NCI-H1105 (cell line): Measurements from ENCODE around the gene GBX2.
A peak's percentile ranks its signal among the peaks of the same experiment; 100 is the strongest.

Source experiments
- DNase-seq: peaks from one replicate; lab custom pipeline; 2025; lab: John Stamatoyannopoulos, UW

The GBX2 gene

DNA sequence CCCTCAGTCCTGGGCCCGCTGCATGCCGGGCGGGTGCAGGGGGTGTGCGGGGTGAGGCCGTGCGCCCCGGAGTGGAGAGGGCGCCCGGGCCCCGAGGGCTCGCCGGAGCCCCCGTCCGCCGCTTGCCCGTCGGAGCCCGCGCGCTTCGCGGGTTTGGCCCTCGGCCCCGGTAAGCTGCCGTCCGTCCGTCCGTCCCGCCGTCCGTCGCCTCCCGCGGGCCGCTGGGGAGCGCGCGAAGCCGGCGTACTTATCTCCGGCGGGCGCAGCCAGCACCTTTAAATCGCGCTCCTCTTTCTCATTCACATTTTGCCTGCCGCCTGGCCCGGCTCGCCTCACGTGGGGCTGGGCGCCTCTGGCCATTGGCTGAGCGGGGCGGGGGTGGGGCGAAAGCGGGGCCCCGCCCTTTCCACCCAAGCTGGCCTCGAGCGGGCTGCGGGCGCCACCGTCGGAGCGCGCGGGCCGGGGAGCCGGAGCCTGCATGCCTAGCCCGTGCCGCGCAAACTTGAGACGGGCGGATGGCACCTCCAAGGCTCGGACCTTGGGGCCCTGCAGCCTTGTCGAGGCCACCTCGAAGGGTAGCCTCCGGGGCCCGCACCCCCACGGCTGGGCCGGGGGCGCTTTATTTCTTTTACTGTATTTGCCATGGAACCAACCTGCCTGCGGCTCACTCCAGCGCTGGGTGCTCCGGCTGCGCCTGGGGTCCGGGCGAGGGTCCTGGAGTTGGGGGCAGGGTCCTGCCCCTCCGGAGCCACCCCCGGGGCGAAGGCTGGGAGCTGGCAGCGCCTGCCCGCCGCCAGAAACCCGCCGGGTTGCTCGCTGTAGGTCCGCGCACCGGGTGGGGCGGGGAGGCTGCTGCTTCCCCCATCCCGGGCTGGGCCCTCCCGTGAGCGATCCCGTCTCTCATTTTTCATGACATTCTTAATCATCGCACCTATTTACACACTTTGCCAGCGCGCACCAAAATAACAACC lies at the start of gene GBX2:
Gene GBX2, minus strand, starts transcription at position 277 of the 971 bp plus-strand sequence. CDS start 415 bp downstream, outside the sequence.
- DNase-seq = peak; percentile 78

DNA sequence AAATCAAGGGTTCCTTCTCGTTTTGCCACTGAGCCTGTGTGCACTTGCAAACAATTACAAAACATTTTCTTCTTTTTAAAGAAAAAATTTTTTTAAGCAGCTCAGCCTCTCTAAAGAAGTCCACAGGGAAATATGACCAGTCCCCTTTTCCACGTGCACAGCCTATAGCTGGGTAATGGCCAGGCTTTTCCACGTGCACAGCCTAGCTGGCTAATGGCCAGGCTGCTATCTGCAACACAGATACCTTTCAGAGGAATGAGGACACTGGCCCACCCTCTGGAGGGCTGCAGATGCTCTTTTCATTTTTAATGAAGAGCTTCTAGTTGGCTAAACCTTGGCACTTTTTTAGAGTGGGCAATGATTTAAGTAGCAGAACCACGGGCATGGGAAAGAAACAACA lies 49.7 kb upstream of the GBX2 start:
- DNase-seq = no peak

DNA sequence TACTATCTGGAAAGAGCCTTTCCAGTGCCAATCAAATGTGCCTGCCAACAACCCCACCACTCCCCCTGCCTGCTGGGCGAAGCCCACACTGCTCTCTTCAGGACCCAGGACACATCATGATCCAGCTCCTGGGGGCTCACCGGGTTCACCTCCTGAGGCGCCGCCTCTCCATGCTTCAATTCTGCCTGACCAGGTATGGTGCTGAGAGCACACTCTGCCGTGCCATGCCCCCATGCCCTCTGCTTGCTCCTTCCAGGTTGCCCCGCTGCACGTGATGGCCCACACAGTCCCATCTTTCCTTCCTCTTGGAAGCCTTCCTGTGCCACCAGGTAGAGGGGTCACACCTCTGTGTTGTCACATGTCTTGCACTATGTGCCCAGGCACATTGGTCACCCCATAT lies 48.5 kb upstream of the GBX2 start:
- no peak for DNase-seq

DNA sequence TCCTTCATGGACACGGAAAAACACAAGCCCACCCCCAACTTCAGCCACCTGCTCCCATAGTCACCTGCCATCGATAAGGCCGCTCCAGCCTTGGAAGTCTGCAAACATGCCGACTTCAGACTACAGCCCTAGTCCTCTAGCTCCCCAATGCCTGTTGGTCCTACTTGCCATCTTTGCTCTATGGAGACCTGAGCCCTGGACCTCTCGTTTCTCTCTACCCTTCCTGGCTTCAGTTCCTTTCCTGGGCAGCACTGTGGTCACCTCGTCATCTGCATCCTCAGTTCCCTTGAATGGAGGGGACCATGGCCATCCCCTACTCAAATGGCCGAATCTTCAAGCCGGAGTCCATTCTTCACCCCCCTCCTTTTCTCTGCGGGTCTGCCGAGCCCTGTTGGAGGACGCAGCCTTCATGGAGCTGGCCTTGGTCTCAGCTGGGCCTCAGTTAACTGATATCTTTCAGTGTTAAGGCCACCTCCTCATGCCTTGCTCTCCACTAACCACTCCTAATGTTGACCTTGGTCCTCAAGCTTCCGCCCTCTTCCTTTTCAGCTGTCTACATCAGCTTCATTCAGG lies 47.7 kb upstream of the GBX2 start:
- no peak for DNase-seq

DNA sequence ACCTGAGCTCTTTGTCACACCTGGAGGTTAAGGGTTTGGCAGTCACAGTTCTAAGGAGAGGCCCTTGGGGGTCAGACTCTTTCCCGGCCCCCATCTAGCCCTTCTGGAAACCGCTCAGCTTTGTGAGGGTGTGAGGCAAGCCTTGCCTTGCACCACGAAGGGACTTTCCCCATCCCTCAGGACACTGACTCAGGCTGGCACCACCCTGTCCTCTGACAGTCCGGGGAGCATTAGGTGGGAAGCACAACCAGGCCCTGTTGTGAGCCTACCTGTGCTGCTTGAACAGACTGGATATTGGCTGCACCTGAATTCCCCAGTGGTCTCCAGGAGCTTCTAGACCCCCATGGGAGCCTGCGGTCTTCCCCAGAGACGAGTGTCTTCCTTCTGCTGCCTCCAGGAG lies 47.0 kb upstream of the GBX2 start:
- no peak for DNase-seq

DNA sequence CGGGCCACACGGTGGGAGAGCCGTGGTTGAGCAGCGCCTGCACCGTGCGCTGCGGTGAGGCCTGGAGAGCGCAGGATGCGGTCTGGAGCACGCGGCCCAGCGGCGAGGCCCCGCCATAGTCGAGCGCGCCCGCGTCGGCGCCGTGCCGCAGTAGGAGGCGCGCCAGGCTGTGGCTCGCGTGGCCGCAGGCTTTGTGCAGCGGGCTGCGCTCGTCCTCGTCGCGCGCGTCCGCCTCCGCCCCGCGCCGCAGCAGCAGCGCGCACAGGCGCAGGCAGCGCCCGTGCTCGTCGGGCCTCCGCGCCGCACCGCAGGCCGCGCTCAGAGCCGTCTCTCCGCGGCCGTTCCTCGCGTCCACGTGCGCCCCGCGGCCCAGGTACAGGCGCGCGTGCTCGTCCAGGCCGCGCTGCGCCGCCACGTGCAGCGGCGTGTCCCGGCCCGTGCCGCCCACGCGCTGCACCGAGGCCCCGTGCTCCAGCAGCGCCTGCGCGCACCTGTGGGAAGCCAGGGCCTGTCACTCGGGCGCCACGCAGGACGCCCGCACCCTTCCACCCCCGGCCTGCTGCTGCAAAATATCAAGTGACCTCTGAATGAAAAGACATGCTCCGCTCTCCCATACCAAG lies 46.3 kb upstream of the GBX2 start:
- DNase-seq = no peak

- no peak for DNase-seq
Measured at GRCh38 chr2:236211296-236211695, 43.1 kb upstream of the GBX2 start.

DNA sequence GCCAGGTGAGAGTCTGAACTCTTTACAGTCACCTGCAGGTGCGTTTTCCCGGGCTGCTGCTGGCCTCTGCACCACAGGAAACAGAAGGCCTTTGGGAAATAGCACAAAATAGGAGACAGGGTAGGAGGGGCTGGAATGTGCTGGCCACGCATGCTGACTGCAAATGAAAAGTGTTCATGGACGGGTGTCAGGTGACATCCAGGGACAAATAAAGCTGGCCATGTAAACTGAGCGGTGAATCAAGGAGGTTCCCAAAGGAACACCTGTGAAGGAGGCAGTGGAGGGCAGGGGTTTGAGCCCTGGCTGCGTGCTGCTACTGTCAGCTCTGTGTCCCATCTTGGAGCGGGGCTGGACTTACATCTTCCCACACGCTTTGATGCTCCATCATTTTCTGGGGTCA lies 42.4 kb upstream of the GBX2 start:
- DNase-seq = no peak

- no peak for DNase-seq
Measured at GRCh38 chr2:236209996-236210395, 41.8 kb upstream of the GBX2 start.

DNA sequence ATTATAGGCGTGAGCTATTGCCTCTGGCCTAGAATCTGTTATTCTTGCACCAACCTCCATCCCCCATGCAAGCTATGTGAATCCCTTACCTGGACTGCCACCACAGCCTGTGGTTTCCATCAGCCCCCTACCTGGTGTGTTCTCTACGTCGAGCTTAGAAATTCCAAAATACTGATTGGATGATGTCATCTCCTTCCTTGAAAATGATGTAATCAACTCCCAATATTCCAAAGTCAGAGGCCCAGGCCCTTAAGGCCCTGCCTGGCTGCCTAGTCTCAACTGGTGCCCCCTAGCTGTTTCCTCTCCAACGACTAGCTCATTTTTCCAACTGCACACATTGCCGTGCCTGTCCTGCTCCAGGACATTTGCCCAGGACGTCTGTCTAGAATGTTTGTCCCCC lies 41.3 kb upstream of the GBX2 start:
- no peak for DNase-seq

DNA sequence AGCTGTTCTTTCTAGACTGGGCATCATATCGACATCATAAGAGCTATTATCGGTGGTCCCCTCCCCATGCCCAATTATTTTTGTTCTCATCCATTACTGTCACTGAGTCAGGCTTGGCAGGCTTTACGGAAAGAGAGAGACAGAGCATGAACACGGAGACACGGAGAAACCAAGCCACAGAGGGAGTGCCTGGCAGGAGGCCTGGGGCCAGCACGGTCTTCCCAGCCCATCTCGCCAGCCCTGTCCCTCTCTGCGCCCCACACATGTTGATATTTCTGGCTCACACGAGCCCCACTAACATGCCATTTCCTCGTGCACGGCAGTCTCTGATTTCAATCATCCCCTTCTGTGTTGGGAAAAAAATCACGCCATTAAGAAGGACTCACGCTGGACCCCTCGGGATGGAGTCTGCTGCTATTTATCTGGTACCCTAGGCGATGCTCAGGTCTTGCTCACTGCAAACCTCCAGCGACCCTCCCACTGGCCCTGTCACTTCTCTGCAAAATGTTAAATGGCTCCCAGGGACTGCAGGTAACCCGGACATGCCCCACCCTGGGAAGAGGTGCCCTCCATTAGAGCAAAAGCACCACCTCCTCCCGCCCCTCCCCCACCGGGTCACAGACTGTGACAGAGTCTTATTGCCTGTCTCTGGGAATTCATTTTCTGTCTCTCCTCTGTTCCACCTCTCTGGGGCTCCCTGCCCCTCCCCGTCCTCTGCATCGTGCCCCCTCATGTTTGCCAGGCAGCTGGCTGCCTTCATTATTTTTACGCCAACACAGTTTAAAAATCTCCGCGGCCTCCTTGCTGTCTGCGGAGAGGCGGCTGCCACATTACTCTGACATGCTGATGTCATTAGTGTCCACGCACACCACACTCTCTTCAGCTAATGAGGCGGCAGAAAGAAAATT lies 40.1 kb upstream of the GBX2 start:
- DNase-seq = no peak

GRCh38 chr2:236207472-236207871 lies 39.3 kb upstream of the GBX2 start:
- DNase-seq = no peak

GRCh38 chr2:236205867-236206645 lies 37.9 kb upstream of the GBX2 start:
- DNase-seq = no peak

- no peak for DNase-seq
Measured at GRCh38 chr2:236204953-236205352, 36.8 kb upstream of the GBX2 start.

DNA sequence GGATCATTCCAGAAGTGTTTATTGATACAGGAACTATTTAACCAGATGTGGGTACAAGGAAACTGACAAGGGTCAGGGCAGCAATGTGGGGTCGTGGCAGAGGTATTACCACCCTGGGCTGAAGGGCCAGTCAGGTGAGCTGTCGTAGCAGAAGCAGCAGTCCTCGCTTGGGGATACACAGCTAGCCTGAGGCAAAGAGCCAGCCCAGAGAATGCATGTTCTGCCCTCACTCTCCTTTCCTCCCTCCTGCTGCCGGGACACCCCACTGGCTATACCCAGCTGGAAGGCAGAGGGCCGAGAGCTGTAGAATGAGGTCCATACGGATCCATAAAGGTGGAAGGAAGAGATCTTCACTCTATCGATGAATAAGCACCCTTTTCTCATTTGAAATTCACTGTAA lies 32.2 kb upstream of the GBX2 start:
- no peak for DNase-seq

GRCh38 chr2:236196366-236196765 lies 28.2 kb upstream of the GBX2 start:
- DNase-seq = no peak

GRCh38 chr2:236195726-236196125 lies 27.5 kb upstream of the GBX2 start:
- DNase-seq = no peak

DNA sequence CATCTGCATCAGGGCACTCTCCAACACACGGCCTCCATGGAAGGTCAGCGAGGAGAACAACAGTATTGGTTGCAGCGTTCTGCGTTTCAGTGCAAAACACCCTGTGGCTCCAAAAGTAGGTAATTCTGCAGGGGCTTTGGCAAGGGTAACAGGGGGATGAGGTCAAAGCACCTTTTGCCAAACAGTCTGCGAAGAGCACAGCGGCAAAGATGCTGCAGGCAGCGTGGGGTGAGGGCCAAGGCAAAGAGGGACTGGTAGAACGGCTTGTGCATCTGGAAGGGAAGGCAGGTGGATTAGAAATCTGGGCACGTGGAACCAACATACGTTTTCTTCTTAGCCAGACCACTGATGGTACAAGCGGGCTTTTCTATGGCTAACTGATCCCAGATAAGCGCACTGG lies 26.6 kb upstream of the GBX2 start:
- DNase-seq = no peak

DNA sequence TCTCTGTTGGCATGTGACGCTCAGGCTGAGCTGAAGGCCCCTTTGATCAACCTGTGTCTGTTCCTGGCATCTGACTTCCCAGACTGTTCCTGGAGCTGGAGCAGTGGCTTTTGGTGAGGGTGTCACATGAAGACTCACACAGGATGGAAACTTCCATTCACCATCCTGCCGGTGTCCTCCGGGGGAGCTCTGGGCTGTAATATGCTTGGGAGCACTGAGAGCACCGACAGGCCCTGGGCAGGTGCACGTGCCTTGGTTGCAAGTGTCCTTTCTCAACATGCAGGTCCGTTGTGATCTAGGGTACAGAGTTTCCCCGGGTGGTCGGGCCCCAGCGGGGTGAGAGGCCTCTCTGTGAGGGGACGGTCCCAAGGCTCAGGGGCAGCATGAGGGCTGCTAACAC lies 24.8 kb upstream of the GBX2 start:
- no peak for DNase-seq

- no peak for DNase-seq
Measured at GRCh38 chr2:236190674-236191073, 22.5 kb upstream of the GBX2 start.

DNA sequence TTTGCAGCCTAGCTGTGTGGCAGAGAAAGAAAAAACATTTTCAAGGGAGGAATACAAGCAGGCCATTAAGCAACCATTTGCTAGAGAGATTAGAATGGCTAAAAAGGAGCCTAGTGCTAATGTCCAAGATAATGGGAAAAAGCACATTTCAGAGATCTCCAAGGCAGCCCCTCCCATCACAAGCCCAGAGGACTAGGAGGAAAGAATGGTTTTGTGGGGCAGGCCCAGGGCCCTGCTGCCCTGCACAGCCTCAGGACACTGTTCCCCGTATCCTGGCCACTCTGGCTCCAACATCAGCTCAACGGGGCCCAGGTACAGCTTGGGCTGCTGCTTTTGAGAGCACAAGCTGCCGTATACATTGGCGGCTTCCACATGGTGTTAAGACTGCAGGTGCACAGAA lies 16.5 kb upstream of the GBX2 start:
- DNase-seq = no peak
